RWPE2 (cell line): ENCODE results near the gene GAN.
A peak's percentile ranks its signal among the peaks of the same experiment; 100 is the strongest.

Experiments used
- ATAC-seq: fragments of 200-7000 bp; cut with Tn5 transposase; 3 replicates; pipeline ENCODE4 v1.9.1; 2021; ENCODE audit warnings: low read depth
- DNase-seq: peaks from one replicate; pipeline ENCODE4 v3.0.0-alpha.2; 2020; ENCODE audit warnings: low spot score
- H3K27ac ChIP-seq: fragments of 450-650 bp; 2 replicates; pipeline ENCODE4 v1.5.1; 2017; ENCODE audit warnings: mild to moderate bottlenecking; ENCODE audit not compliant: poor library complexity, severe bottlenecking
- H3K27me3 ChIP-seq: fragments of 250-450 bp; sonication (Bioruptor Pico); 2 replicates; pipeline ENCODE4 v1.5.1; 2021; ENCODE audit warnings: mild to moderate bottlenecking, moderate library complexity; ENCODE audit not compliant: insufficient read depth, poor library complexity, severe bottlenecking
- H3K36me3 ChIP-seq: fragments of 250-450 bp; sonication (Bioruptor Pico); 2 replicates; pipeline ENCODE4 v1.5.1; 2020; ENCODE audit warnings: low read depth, mild to moderate bottlenecking, moderate library complexity
- H3K4me1 ChIP-seq: fragments of 250-450 bp; sonication (Bioruptor Pico); 2 replicates; pipeline ENCODE4 v1.5.1; 2021; ENCODE audit warnings: mild to moderate bottlenecking, moderate library complexity; ENCODE audit not compliant: insufficient read depth, poor library complexity, severe bottlenecking
- H3K4me3 ChIP-seq: fragments of 250-450 bp; sonication (Bioruptor Pico); 2 replicates; pipeline ENCODE4 v1.5.1; 2021; ENCODE audit warnings: mild to moderate bottlenecking, moderate library complexity; ENCODE audit not compliant: severe bottlenecking
- H3K9me3 ChIP-seq: fragments of 250-450 bp; sonication (Bioruptor Pico); 2 replicates; pipeline ENCODE4 v1.5.1; 2021; ENCODE audit warnings: mild to moderate bottlenecking, moderate library complexity; ENCODE audit not compliant: severe bottlenecking
- TF ChIP-seq, protein P1 (sequence below): fragments of 450-650 bp; IDR thresholded peaks from one replicate; pipeline ENCODE4 v1.5.1; 2017; ENCODE audit warnings: mild to moderate bottlenecking, moderate library complexity; ENCODE audit not compliant: poor library complexity, severe bottlenecking

The GAN gene, protein sequence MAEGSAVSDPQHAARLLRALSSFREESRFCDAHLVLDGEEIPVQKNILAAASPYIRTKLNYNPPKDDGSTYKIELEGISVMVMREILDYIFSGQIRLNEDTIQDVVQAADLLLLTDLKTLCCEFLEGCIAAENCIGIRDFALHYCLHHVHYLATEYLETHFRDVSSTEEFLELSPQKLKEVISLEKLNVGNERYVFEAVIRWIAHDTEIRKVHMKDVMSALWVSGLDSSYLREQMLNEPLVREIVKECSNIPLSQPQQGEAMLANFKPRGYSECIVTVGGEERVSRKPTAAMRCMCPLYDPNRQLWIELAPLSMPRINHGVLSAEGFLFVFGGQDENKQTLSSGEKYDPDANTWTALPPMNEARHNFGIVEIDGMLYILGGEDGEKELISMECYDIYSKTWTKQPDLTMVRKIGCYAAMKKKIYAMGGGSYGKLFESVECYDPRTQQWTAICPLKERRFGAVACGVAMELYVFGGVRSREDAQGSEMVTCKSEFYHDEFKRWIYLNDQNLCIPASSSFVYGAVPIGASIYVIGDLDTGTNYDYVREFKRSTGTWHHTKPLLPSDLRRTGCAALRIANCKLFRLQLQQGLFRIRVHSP

DNA sequence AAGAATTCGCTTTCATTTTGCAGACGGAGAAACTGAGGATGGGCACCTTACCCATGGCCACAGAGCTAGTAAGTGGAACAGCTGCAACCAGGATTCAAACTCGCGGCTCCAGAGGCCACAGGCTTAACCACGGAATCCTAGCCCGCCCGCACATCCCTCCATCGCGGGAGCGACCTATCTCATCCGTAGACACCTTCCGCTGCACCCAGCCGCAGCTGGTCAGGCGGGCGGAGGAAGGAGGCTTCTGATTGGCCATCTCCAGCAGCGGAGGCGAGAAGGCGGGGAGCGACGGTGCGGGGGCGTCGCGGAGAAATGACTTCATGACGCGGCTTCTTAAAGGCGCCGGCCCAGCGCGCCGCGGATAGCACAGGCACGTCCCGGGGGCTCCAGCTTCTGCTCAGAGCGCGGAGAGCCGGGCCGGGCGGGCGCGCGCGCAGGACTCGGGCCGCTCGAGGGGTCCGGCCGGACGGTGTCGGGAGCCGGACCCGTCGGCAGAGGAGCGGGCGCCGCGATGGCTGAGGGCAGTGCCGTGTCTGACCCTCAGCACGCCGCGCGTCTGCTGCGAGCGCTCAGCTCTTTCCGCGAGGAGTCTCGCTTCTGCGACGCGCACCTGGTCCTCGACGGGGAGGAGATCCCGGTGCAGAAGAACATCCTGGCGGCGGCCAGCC, at the start of gene GAN:
TSS of gene GAN (plus strand) at position 360 of the 668 bp plus-strand sequence. CDS start at position 512, 152 bp downstream.
- peak; percentile 95 for DNase-seq
- Histone ChIP-seq H3K36me3 (no peaks in the 10 kb centered on the region), H3K27me3 (no peaks in the 10 kb centered on the region), H3K4me1 (peaks cover 11% of the 10 kb centered on the region), H3K9me3 (no peaks in the 10 kb centered on the region), H3K27ac (peak within 1 kb of the TSS; percentile 45), H3K4me3 (peak within 1 kb of the TSS; percentile 62)
- peak; percentile 95 for ATAC-seq
- TF ChIP-seq, protein P1, sequence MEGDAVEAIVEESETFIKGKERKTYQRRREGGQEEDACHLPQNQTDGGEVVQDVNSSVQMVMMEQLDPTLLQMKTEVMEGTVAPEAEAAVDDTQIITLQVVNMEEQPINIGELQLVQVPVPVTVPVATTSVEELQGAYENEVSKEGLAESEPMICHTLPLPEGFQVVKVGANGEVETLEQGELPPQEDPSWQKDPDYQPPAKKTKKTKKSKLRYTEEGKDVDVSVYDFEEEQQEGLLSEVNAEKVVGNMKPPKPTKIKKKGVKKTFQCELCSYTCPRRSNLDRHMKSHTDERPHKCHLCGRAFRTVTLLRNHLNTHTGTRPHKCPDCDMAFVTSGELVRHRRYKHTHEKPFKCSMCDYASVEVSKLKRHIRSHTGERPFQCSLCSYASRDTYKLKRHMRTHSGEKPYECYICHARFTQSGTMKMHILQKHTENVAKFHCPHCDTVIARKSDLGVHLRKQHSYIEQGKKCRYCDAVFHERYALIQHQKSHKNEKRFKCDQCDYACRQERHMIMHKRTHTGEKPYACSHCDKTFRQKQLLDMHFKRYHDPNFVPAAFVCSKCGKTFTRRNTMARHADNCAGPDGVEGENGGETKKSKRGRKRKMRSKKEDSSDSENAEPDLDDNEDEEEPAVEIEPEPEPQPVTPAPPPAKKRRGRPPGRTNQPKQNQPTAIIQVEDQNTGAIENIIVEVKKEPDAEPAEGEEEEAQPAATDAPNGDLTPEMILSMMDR = no peak

DNA sequence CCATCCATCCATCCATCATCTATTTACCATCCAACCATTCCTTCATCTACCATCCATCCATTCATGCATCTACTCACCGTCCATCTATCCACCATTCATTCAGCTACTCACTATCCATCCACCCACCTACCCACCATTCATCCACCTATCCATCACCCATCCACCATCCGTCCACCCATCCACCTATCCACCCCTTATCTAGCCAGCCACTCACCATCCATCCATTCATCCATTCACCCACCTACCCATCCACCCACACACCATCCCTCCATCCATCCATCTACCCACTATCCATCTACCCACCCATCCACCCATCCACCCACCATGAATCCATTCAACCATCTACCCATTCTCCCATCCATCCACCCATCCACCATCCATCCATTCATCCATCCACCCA, 49.7 kb upstream of the GAN start:
- Histone ChIP-seq H3K27me3 (no peaks in the 10 kb centered on the region), H3K27ac (no peak overlapping the region), H3K9me3 (no peaks in the 10 kb centered on the region), H3K4me3 (no peak overlapping the region), H3K4me1 (peaks cover 6% of the 10 kb centered on the region), H3K36me3 (no peaks in the 10 kb centered on the region)
- DNase-seq (no peak), ATAC-seq (no peak)
- TF ChIP-seq, protein P1 = no peak

DNA sequence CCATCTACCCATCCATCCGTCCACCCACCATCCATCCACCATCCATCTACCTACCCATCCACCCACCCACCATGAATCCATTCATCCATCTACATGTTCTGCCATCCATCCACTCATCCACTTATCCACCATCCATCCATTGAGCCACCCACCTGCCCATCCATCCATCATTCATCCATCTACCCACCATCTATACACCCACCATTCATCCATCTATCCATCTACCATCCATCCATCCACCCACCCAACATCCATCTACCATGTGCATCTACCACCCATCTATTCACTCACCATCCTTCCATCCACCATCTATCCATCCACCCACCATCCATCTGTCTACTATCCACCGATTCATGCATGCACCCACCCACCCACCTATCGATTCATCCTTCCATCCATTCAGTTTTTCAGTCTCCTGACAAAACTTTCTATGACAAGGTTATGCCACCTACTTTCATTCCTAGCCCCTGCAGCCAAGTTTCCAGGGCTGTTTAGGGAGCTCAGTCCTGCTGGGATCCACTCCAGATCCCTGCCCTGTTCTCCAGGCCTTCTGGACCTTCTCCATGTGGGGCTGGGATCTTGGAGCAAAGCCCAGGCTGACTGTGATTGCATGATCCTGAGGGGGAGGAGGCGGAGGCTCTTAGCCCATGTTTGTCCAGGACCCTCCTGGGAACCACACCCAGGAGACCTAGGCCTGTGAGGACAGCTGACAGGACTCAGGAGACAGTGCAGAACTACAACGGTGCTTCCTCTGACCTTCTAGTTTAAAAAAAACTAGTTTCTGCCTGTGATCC, 48.9 kb upstream of the GAN start:
- ATAC-seq (no peak), DNase-seq (no peak)
- Histone ChIP-seq H3K4me1 (peaks cover 6% of the 10 kb centered on the region), H3K4me3 (no peak overlapping the region), H3K9me3 (no peaks in the 10 kb centered on the region), H3K27me3 (no peaks in the 10 kb centered on the region), H3K27ac (no peak overlapping the region), H3K36me3 (no peaks in the 10 kb centered on the region)
- TF ChIP-seq, protein P1 = no peak

DNA sequence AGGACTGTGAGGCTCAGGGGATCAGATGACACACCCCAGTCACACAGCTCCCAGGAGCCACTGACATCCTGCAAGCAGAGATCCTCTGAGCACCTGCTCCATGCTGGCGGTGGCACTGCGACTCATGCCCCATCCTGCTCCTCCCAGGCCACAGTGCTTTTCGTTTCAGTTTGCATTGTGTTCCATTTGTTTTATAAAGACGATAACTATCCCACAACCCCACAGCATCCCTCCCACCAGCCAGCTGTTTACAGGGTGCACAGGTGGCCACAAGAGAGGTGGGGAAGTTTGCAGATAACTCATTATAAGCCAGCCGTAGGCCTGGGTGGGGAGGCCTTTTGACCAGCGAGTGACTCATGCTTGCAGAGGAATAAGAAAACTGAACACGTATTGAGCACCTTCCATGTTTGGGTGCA, 48.1 kb upstream of the GAN start:
- Histone ChIP-seq H3K27me3 (no peaks in the 10 kb centered on the region), H3K36me3 (no peaks in the 10 kb centered on the region), H3K4me1 (peaks cover 6% of the 10 kb centered on the region), H3K27ac (no peak overlapping the region), H3K4me3 (no peak overlapping the region), H3K9me3 (no peaks in the 10 kb centered on the region)
- ATAC-seq = peak; percentile 85
- DNase-seq = no peak
- TF ChIP-seq, protein P1 = no peak
